ENCODE data around the gene ANGPT4. TPM values are rescaled to one million over a fixed set of nuclear protein-coding genes. Genes with fewer than 3 reads are reported as not detected.

The ANGPT4 gene, protein sequence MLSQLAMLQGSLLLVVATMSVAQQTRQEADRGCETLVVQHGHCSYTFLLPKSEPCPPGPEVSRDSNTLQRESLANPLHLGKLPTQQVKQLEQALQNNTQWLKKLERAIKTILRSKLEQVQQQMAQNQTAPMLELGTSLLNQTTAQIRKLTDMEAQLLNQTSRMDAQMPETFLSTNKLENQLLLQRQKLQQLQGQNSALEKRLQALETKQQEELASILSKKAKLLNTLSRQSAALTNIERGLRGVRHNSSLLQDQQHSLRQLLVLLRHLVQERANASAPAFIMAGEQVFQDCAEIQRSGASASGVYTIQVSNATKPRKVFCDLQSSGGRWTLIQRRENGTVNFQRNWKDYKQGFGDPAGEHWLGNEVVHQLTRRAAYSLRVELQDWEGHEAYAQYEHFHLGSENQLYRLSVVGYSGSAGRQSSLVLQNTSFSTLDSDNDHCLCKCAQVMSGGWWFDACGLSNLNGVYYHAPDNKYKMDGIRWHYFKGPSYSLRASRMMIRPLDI
- total RNA-seq (ENCODE audit: insufficient read depth, low replicate concordance): 0.24 TPM

DNA sequence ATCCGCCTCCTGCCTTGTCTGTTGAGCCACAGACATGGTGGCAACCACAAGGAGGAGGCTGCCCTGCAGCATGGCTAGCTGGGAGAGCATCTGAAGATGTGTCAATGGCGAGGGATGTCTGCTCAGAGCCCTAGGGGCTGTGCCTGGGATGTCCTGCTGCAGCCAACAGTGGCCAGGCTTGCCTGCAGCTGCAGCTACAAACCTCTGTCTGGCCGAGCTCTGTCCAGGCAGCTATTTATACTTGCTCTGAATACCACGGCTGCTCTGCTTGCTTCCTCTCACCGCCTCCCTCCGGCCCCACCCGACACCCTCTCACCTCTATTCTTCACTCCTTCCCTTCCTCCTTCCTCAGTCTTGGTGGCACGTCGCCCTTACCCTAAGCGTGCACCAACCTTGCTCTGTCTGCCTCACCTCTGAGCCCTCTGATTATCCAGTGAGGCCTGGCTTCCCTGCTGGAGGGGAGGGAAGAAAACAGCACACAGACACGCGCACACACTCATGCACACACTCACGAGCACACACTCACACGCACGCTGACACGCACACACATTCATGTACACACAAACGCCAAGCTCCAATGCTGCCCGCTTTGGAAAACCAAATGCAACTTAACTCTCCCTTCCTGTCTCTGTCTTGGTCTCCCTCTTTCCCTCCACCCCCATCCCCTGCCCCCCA lies at the start of gene ANGPT4:
Gene ANGPT4 (minus strand): TSS at position 210 of the 675 bp plus-strand sequence. CDS start 120 bp downstream, at position 90.
- DNase-seq (ENCODE audit: low spot score): peak; percentile 33

DNA sequence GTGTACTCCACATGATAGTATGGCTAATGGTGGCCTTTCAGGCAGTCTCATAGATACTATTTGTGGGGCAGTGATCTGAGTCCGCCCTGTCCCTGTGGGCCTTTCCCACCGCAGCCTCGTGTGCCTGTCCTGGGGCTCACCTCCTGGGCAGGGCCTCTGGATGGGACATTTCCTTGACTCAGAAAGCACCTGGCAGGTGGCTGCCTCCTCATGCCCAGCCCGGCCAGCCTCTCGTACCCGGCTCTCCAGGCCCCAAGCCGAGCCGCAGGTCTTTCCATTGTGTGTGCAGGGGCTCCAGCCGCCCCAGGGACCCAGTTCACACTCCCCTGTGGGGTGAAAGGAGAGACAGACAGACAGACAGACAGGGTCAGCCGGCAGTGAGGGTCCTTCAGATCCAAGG lies 47.7 kb upstream of the ANGPT4 start:
- no peak for DNase-seq (ENCODE audit: low spot score)

DNA sequence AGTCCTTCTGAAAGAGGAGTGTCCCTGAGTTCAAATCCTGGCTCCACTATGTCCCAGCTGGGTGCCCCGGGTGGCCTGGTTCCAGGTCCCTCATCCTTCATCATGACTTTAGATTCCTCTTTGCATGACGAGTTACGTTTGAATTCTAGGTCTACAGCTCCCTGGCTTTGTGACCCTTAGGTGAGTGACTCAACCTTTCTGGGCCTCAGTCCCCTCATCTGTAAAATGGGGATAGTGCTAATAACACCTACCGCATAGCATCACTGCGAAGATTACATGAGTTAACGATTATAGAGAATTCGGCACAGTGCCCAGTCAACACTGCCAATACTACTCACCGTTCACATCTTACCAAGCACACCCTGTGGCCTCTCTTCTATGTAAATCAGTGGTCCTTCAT lies 46.5 kb upstream of the ANGPT4 start:
- no peak for DNase-seq (ENCODE audit: low spot score)

DNA sequence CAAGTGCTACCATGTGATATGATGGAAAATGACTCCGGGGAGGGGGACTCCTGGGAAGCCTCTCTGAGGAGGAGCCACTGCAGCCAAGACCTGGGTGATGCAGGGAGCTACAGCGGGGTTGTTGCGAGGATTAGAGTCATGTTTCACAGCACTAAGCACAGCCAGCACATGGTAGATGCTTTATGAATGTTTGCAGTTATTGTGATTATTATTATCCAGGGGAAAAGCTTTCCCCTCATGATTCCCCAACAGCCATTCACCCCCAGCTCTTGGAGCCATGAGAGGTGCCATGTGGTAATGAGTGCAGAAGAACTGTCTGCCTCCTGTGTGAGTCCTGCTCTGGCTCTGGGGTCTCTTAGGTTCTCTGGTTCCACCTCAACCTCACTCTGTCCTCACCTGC lies 46.1 kb upstream of the ANGPT4 start:
- DNase-seq (ENCODE audit: low spot score): no peak

DNA sequence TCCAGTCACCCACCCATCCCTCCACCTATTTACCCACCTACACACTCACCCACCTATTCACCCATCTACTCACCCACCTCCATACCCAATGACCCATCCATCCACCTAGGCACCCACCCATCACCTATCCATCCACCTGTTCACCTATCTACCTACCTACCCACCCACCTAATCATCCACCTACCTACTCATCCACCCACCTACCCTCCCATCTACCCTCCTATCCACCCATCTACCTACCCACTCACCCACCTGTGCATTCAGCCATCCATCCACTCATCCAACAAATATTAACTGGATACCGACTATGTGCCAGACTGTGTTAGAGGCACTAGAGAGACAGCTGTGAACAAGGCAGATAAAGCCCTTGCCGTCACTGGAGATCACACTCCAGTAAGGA lies 45.6 kb upstream of the ANGPT4 start:
- no peak for DNase-seq (ENCODE audit: low spot score)

DNA sequence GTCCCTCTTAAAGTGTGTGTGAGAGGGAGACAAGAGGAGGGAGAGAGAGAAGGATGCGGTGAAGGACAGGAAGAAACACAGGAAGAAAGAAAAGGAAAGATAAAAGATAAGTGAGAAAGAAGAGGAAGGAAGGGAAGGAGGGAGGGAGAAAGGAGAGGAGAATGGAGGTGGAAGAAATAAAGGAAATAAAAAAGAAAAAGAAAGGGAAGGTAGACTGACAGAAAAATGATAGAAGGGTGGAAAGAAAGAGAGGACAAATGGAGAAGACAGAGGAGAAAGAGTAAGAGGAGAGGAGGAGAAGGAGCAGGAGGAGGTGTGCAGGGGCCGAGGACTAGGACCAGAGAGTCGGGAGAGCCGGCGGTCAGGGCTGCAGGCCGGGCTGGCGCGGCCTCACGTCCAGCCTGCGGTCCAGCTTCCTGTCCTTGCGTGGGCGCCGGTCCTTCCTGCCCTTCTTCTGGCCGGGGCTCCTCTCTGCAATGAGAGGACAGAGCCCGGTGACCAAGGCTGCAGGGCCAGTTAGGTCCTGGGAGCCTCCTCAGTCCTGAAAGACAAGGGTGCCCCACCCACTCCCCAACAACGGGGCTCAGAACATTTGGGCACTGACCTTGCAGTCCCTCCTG lies 44.0 kb upstream of the ANGPT4 start:
- DNase-seq (ENCODE audit: low spot score): no peak

DNA sequence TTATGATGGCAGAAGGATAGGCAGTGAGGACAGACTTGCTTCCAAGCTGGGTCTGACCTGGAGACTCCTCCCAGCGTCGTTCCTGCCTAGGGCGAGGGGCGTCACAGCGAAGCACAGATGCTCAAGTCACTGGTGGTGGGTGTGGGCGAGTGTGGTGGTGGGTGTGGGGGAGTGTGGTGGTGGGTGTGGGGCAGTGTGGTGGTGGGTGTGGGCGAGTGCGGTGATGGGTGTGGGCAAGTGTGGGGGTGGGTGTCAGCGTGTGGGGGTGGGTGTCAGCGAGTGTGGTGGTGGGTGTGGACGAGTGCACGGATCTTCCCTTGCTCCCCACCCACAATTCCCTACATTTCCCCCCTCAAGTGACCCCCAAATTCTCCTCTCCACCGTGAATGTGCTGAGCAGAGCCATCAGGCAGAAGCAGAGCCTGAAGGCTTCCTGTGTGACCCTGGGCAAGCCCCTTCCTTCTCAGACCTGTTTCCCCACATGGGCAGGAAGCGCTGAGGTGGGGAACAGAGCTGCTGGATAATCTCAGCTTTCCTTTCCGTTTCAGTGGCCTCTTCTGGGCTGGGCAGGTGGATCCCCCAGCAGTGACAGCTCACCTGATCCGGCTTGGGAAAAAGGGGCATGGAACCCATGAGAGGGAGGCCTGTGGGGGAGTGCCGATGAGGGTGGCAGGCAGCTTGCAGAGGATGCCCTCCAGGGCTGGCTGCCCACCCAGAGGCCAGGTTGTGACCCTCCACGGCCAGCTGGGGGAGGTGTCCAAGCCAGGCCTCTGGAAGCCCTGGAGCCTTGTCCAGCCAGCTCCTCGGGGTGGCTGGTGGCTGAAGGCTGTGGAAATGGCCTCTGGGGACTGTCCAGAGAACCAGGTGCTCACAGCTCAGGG lies 43.0 kb upstream of the ANGPT4 start:
- no peak for DNase-seq (ENCODE audit: low spot score)

DNA sequence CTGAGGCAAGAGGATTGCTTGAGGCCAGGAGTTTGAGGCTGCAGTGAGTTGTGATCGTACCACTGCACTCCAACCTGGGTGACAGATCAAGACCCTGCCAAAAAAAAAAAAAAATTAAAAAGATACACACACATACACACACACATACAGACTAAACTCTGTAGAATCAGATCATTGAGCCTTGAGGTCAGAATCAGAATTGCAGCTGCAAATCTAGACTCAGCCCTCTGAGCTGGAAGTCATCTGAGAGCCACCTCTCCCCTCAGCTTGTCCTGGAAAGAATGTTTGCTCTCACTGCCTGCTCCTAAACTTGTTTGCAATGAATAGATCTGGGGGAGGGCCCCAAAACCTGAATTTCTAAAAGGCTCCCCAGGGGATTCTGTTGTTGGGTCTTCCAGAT lies 41.4 kb upstream of the ANGPT4 start:
- no peak for DNase-seq (ENCODE audit: low spot score)

DNA sequence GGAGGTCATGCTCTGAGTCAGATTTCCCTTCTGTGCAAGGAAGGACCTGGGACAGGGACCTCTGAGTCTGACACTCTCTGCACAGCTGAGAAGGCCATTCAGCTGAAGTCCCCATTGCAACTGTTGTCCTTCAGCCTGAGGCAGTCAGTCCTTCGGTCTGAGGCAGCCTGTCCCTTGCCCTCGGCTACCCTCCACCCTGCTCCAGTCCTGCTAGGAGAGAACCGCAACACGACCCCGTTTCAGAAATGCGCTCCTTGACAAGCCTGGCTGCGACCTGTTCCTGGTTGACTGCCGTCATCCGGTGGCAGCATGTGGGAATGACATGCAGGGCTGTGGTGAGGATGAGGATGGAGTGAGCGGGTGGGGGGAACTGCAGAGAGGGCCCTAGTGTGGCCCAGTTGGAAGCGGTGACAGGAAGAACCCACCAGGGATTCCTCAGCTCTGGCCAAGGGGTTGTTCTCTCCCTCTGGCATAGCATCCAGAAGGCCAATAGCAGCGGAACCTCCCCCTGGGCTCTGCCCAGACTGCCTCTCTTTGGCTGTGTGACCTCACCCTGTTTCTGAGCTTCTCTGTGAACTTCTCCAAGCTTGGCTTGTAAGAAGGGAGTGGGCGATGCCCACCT lies 40.3 kb upstream of the ANGPT4 start:
- peak; percentile 61 for DNase-seq (ENCODE audit: low spot score)

DNA sequence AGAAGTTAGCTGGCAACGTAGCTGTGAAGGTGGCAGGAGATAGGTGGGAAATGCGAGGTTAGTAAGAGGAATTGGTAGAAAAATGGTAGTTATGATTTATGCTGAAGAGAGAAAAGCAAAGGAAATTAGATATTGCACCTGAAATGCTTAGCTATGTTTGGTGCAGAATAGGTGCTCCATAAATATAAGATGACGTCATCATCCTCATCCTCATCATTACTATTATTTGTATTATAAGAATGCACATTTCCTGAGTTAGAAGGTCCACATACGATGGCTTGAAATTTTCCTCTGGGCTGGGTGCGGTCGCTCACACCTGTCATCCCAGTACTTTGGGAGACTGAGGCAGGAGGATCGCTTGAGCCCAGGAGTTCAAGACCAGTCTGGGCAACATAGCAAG lies 39.5 kb upstream of the ANGPT4 start:
- DNase-seq (ENCODE audit: low spot score): no peak

DNA sequence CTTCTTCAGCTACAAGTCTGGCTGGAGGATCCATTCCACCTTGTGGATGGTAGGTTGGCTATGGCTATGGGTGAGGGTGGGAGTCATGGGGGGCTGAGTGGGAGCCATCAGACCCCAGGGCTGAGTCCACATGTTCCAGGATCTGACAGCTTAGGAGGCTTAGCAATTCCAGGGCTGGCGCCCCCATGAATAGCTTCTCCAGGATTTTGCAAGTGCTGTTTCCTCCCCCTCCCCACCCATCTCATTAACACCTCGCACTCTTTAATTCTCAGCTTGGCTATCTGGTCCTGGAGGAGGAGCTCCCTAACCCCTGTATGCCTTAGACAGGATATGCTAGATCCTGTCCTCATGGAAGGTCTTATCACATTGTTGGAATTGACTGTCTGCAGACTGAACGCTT lies 39.0 kb upstream of the ANGPT4 start:
- DNase-seq (ENCODE audit: low spot score): no peak

DNA sequence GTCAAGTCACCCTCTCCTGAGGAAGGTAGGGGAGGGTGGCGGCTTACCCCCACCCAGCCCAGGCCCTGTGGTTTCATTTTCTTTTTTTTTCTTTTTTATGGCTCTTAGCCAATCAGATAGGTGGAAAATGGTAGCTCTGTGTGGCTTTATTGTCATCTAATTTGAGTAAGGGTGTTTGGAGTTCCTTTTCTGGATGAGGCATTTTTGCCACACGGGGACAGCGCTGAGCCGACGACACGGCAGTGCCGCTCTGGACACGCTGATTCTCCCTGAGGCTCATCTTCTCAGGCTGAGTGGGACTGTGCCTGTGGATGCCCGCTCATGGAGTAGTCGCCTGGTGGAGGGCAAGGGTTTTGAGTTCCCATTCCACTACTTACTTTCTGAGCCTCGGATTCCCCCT lies 37.6 kb upstream of the ANGPT4 start:
- DNase-seq (ENCODE audit: low spot score): no peak

DNA sequence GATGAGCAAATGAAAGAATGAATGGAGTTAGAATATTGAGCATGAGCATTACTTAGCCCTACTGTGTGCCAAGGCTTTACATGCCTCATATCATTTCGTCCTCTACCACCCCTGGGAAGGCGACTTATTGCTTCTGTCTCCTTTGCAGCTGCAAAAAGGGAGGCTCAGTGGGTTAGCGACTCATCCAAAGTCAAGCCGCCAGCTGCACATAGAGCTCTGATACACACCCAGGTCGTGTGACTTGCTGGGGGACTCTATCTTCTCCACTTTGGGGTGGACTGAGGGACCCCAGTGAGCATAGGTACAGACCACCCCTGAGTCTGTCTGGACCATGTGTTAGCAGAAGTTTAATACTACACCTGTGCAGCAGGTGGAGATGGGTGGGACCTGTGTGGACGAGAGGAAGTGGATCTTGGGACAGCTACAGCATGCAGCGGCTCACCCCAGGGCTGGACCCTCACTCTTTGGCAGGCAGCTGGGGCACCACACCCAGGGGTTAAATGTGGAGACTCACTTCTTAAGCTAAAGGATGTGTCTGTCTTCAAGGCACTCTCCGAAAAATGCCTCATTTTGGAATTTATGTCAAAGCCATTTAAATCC lies 36.2 kb upstream of the ANGPT4 start:
- DNase-seq (ENCODE audit: low spot score): no peak

DNA sequence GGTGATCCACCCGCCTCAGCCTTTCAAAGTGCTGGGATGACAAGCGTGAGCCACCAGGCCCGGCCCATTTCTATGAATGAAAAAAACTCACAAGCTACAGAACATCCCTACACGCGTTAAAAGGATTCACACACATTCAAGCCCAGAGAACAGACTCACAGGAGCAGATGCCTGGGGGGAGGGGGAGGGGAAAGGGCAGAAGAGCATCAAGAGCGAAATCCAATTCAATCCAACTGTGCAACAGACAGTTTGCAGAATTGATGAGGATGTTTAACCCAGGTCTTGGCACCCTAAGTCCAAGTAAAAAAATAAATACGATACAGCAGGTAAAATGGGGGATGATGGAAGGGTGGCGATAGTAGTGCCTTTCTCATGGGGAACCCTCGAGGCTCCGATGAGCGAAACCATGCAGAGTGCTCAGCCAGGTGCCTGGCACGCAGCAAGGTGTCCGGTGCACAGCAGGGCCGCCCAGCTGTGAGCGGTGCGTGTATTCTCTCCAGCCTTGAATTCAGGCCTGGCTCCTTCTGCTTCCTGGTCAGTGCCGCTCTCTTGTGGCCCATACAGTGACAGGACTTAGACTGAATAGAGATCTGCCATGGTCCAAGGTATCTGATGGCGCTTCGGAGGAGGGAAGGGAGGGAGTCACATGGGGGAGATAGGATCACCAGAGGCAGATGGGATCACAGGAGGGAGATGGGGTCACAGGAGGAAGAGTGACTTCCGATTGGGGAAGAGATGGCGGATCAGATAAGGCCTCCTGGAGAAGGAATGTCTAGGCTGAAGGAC lies 35.4 kb upstream of the ANGPT4 start:
- no peak for DNase-seq (ENCODE audit: low spot score)

DNA sequence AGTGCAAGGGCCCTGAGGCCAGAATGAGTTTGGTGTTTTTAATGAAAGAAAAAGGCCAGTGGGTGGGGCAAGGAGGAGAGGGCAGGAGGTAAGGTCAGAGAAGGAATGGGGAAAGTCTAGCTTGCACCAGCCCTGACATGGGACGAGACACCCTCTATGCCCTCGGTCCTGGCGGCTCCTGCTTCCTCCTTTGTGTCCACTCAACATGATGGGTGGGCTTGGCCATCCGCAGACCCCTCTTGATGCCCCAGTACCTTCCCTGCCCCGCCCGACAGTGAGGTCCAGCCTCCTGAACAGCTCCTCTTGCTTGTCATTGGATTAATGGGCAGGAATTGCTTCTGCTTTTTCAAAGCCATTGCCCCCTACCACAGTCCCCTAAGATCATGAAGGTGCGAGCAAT lies 33.6 kb upstream of the ANGPT4 start:
- no peak for DNase-seq (ENCODE audit: low spot score)

DNA sequence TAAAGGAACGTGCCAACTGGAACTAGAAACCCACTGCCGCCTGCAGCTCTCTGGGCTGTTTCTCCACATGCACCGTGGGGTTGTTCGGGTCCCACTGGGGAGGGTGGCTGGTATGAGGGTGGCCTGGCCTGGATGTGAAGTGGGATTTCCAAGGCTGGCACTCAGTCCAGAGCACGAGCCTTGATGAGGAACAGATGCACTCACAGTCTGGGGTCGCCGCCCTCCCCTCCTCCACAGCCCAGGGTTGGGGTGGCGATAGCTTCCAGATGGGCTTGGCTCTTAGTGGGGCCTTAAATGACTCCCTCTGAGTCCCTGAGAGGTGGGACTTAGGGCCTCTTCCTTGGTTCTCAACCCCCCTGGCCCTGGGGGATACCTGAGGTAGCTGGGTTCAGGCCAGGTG lies 30.7 kb upstream of the ANGPT4 start:
- no peak for DNase-seq (ENCODE audit: low spot score)

DNA sequence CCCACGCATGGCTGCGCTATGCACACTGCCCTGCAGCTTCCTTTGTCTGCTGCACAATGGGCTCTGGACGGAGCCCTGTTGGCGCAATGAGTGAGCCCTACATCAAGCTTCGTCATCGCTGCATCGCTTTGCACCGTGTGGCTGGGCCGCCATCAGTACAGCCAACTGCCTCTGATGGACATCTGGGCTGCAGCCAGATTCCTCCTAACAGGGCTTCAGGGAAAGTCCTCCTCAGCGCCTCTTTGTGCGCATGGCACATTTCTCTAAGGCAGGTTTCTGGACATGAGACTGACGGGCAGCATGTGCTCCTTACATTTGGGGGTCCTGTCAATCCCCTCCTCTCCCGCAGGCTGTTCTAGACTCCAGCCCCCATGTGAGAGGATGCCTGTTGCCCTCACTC lies 29.7 kb upstream of the ANGPT4 start:
- no peak for DNase-seq (ENCODE audit: low spot score)

DNA sequence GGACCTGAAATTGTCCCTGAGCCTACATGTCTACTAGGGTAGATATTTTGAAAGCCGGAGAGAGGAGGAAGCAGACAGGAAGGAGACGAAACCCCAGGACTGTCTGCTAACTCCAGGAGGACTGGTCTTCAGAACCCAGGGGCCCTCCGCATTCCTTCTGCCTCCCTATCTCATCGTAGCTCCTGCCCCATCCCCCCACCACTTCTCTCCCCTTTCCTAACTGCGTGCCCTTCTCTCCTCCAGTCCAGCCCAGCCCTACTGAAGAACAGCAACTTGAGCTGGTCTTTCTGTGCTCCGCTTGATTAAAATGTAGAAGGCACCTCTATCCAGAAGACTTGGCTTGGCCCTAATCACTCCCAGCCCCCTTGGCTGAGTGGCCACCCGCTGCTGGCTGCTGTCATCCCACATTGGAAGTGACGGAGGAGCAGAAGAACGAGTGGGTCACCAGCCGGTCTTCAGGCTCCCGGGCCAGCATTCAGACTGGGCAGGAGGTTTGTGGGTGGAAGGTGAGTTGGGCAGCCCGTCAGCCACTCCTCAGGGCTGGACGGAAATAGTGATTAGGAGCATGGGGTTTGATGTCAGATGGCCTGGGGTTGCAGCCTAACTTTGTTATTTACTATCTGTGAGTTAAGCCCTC lies 28.8 kb upstream of the ANGPT4 start:
- peak; percentile 13 for DNase-seq (ENCODE audit: low spot score)

DNA sequence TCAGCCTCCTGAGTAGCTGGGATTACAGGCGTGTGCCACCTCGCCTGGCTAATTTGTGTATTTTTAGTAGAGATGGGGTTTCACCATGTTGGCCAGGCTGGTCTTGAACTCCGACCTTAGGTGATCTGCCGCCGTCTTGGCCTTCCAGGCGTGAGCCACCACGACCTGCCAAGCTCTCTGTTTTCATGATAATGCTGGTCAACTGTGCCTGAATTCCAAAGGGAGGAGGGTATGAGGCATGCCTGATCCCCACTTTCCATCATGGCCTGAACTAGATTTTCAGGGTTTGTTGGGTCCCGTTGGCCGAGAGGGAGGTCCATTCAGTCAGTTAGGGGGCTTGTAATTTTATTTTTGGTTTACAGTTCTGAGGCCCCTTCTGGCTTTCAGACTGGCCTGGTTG lies 28.0 kb upstream of the ANGPT4 start:
- no peak for DNase-seq (ENCODE audit: low spot score)
